GM12891 (cell line): ENCODE measurements around the gene SEL1L.

ENCODE experiments used
- POLR2A ChIP-seq: IDR thresholded peaks from 2 replicates; pipeline ENCODE4 v1.6.1; 2011; ENCODE audit warnings: low read depth, low read length, control low read depth
- POLR2AphosphoS5 ChIP-seq: IDR thresholded peaks from 2 replicates; pipeline ENCODE4 v1.6.1; 2011; ENCODE audit warnings: low read depth, low read length, control low read depth
- SPI1 ChIP-seq: IDR thresholded peaks from 2 replicates; pipeline ENCODE4 v1.6.1; 2011; ENCODE audit warnings: low read depth, low read length, control low read depth

GRCh38 chr14:81523616-81524015 is 10.0 kb downstream of the SEL1L start:
- TF ChIP-seq POLR2AphosphoS5, result no peak
- no peak for TF ChIP-seq SPI1
- TF ChIP-seq POLR2A, result no peak
